Heart left ventricle (tissue), 13 donors: ENCODE results near the gene DNMT1.

Experiments
- CTCF ChIP-seq, 12 donors: fragments of 200-600 bp; sonication (generic) in 4 of 12; IDR thresholded peaks; one replicate each; pipeline versions ENCODE4 v1.5.0 to v1.8.0; 2018 to 2022; ENCODE audit warnings: antibody characterized with exemption in 12 of 12, mild to moderate bottlenecking in 5 of 12
- POLR2A ChIP-seq, 2 donors: fragments of 450-650 bp; IDR thresholded peaks; one replicate each; pipeline ENCODE4 v1.6.1; 2017; ENCODE audit warnings: antibody characterized with exemption in 2 of 2, mild to moderate bottlenecking in 2 of 2, moderate library complexity in 2 of 2
- donor health status: ischemic (EF 13 %, LVEDD 7.1; RV severe dilation, severe dysfunction).
- donor health status: DM: no; HTN: yes; CAD: no.
- donor health status: DM: no; HTN: no; CAD: no.
- donor health status: ischemic (EF 25% LVEDD 6.9; RV normal size, moderate dysfunction).
- donor health status: ischemic (EF 25% LVEDD 5.7; RV mildly dilated, moderate dysfunction).
- donor health status: ischemic (EF 35%, LVEDD 5.7; RV mildly dilated, moderate dysfunction).
- donor health status: nonischemic (EF 11% LVEDD 7.7; RV severe dilation, severe dysfunction).
- donor health status: DM: yes; HTN: yes; CAD: no.
- donor health status: PGD.
- donor health status: ischemic (EF 29% LVEDD 5.4; RV normal size, mild dysfunction).
- donor health status: nonischemic (EF 23%, LVEDD 6.1; RV moderate dilation, normal function).

GRCh38 chr19:10237702-10238101 lies 42.9 kb upstream of the DNMT1 start:
- TF ChIP-seq CTCF (IDR thresholded peaks at IDR 0.05) = no peak
- TF ChIP-seq POLR2A (IDR thresholded peaks at IDR 0.05) = no peak
